Stimulated activated CD4-positive, alpha-beta T cell treated with anti-CD3 and anti-CD28 coated beads, Interleukin-2, amount 100 ng/mL, for 24 hours (primary cell): ENCODE measurements around the gene RBPJL.
A peak's percentile ranks its signal among the peaks of the same experiment; 100 is the strongest.

Experiments
- DNase-seq, 2 donors: peaks; one replicate each; pipeline ENCODE4 v3.0.0-alpha.2; 2020

Gene RBPJL

GRCh38 chr20:45306431-45306982 lies at the start of gene RBPJL:
Gene RBPJL, plus strand, starts transcription at chr20:45306840. Its CDS starts 83 bp downstream, at chr20:45306923.
- DNase-seq = peak; percentile 62 to 66

- no peak for DNase-seq
Measured at GRCh38 chr20:45257161-45257560, 49.5 kb upstream of the RBPJL start.

- no peak for DNase-seq
Measured at GRCh38 chr20:45257711-45258110, 48.9 kb upstream of the RBPJL start.

GRCh38 chr20:45258259-45258658 lies 48.4 kb upstream of the RBPJL start:
- no peak for DNase-seq

- DNase-seq = no peak
Measured at GRCh38 chr20:45258664-45259063, 48.0 kb upstream of the RBPJL start.

GRCh38 chr20:45263556-45264266 lies 42.9 kb upstream of the RBPJL start:
- no peak for DNase-seq

GRCh38 chr20:45266977-45267376 lies 39.7 kb upstream of the RBPJL start:
- DNase-seq = no peak

GRCh38 chr20:45268531-45268930 lies 38.1 kb upstream of the RBPJL start:
- DNase-seq = no peak

- no peak for DNase-seq
Measured at GRCh38 chr20:45269056-45269455, 37.6 kb upstream of the RBPJL start.

GRCh38 chr20:45269754-45270270 lies 36.8 kb upstream of the RBPJL start:
- no peak for DNase-seq

- no peak for DNase-seq
Measured at GRCh38 chr20:45275338-45275737, 31.3 kb upstream of the RBPJL start.

- no peak for DNase-seq
Measured at GRCh38 chr20:45279992-45280391, 26.6 kb upstream of the RBPJL start.

- DNase-seq = no peak
Measured at GRCh38 chr20:45282700-45283550, 23.7 kb upstream of the RBPJL start.

GRCh38 chr20:45283551-45284057 lies 23.0 kb upstream of the RBPJL start:
- DNase-seq = no peak

GRCh38 chr20:45288376-45288775 lies 18.3 kb upstream of the RBPJL start:
- no peak for DNase-seq

GRCh38 chr20:45288860-45289259 lies 17.8 kb upstream of the RBPJL start:
- no peak for DNase-seq

GRCh38 chr20:45289942-45290676 lies 16.5 kb upstream of the RBPJL start:
- no peak for DNase-seq

- DNase-seq = peak; percentile 75 to 76
Measured at GRCh38 chr20:45290677-45291355, 15.8 kb upstream of the RBPJL start.

- no peak for DNase-seq
Measured at GRCh38 chr20:45291526-45291925, 15.1 kb upstream of the RBPJL start.

GRCh38 chr20:45292343-45292742 lies 14.3 kb upstream of the RBPJL start:
- DNase-seq = no peak

GRCh38 chr20:45293041-45294002 lies 13.3 kb upstream of the RBPJL start:
- DNase-seq = peak; percentile 89 to 93
